Islet precursor cell (in vitro differentiated cells): ENCODE results near the gene DLEC1.

ENCODE experiments used
- DNase-seq: peaks from one replicate; pipeline ENCODE4 v3.0.0-alpha.2; 2018

Gene DLEC1

DNA sequence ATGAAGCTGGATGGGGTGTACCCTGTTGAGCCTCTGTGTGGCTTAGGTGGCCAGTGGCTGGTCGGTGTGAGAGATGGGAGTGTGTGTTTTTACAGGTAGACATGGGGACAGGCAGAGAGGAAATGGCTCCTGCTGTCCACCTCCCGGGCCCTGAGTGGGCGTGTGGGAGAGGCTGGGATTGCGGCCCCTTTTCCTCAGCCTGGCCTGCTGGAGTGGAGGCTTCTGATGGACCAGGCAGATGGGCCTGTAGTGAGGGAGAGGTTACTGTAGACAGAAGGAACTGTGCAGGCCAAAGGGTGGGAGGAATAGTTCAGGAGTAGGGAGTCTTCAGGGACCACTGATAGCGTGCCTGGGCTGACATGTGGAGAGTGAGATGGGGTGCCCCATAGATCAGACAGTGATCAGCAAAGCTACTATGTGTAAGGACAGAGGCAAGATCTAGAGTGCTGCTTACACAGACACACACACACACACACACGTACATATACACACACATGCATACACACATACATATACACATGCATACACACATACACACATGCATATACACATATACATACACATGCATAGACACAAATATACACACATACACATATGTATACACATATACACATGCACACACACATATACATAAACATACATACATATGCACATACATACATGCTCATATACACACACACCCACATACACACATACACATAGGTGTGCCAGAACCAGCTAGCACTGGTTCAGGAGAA, 71.5 kb downstream of the DLEC1 start:
- DNase-seq = peak; percentile 38

DNA sequence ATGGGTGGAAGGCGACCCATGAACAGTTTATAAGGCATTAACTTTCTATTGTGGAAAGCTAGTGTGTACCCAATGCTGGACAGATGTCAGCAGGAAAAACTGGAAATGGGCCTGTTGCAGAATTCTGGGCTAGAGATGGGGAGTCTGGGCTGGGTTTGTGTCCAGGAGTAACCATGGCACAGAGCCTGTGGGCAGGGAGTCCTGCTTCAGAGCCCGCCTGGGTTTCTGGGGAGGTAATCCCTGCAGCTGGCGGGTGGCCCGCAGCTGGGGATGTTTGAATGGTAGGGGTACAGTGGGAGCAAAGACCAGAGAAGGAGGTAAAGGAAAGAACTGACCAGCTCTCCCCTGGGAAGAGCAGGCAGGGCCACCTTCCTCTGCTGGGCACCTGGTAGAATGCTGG, 72.2 kb downstream of the DLEC1 start:
- DNase-seq = no peak

- DNase-seq = peak; percentile 47
Measured at GRCh38 chr3:38111696-38112377, 72.8 kb downstream of the DLEC1 start.

DNA sequence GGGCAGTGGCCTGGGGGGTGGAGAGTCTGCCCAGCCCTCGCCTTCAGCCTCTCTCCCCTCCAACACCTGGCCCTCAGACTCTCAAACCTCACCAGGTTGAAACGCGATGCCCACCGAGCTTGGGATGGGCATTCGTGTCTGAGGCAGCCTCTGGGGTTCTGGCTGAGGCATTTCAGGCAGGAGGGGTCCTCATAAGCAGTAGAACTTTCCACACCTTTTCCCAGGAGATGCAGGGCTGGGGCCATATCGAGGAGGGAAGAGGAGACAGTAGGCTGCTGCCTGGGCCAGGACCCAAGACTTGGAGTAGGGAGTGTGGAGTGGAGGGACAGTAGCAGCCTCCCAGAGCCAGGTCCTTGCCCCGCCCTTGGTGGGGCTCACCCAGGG, 73.4 kb downstream of the DLEC1 start:
- peak; percentile 42 for DNase-seq

DNA sequence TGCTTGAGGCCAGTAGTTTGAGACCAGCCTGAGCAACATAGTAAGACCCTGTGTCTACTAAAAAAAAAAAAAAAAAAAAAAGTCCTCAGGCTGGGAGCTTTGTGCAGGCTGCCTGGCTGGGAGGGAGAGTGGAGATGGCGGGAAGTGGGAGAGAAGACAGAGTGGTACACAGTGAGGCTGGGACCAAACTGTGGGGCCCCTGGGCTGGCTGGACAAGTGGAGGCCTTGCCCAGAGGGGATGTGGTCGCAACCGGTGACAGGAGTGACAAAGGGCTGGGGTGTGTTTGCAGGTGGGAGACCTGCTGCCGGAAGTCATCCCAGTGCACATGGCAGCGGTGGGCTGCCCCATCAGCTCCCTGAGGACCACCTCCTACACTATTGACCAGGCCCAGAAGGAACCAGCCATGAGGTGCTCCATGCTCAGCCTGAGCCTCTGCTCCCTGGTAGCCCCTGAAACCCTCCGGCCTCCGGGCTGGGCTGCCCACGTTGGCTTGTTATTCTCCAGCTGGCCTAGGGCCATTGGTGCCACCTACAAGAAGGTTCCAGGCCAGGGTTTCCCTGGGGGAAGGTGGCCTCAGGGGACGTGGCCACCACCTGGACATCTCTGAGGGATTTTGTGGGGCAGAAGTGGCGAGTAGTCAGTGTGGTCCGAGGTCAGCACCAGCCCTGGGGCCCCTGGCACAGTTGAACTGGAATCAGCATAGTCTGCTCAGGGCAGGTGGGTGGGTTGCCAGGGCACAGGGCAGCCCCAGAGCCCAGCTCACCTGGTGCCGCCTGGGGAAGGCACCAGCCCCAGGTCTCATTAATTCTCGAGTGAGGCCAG, 75.3 kb downstream of the DLEC1 start:
- DNase-seq = peak; percentile 45

DNA sequence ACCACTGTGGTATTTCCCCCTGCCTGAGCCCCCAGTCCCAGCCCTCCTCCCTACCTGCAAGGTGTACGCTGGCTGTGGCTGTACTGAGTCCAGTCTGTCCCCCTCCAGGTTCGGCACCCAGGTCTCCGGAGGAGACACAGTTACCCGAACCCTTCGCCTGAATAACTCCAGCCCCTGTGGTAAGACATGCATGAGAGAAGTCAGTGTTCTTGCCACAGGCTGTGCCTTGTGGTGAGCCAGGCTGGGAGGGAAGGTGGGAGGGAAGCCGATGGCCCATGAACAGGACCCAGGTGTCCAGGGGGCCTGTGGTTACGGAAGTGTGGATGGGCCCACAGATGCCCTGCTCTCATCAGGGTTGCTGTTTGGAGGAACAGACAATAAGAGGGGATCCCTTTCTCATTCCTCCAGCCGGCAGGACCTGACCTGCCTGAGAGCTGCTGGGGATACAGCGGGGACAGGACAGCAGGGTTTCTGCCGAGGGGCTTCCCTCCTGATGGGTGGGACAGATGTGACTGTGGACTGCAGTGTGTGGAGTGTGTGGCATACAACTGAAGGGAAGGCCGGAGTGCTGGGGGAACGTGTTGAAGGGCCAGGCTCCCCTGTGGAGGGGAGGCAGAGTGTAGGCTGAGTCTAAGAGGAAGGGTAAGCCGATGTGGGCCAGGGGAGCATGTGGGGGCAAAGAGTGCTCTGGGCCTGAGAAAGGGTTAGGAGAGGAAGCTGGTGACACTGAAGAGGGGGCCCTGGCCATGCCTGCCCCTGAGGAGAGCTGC, 76.1 kb downstream of the DLEC1 start:
- peak; percentile 52 for DNase-seq

DNA sequence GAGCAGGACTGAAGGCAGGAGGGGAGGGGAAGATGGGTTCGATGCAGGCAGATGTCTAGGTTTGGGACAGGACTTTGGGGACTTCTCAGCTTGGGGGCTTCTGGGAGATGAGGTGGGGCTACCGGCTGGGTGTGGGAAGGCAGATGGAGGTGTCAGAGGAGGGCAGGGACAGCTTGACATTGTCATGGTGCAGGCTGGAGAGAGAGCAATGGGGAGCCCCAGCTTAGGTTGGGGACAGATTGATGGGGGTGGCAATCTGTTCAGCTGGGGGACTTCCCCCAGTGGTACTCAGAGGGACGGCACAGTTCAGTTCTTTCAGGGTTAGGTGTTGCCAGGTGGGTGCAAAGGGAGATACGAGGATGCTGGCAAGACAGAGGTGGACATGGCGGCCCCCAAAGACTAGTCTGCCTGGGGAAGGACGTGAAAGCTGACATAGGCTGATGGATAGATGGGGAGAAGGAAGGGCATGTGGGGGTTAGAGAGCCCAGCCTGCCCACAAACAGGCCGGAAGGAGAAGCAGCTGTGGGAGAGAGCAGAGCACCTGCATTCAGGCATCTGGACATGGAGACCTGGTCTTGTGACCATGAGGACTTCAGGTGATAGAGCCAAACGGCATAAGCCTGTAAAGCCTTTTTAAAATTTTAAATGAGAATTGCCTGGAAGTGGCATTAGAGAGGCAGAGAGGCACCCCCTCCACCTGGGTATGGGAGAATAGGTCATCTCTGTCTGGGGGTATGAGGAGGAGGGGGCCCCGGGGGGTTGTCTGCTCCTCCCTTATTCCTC, 76.8 kb downstream of the DLEC1 start:
- peak; percentile 36 for DNase-seq

GRCh38 chr3:38116471-38117162, 77.6 kb downstream of the DLEC1 start:
- DNase-seq = peak; percentile 53

GRCh38 chr3:38117163-38117716, 78.2 kb downstream of the DLEC1 start:
- no peak for DNase-seq

DNA sequence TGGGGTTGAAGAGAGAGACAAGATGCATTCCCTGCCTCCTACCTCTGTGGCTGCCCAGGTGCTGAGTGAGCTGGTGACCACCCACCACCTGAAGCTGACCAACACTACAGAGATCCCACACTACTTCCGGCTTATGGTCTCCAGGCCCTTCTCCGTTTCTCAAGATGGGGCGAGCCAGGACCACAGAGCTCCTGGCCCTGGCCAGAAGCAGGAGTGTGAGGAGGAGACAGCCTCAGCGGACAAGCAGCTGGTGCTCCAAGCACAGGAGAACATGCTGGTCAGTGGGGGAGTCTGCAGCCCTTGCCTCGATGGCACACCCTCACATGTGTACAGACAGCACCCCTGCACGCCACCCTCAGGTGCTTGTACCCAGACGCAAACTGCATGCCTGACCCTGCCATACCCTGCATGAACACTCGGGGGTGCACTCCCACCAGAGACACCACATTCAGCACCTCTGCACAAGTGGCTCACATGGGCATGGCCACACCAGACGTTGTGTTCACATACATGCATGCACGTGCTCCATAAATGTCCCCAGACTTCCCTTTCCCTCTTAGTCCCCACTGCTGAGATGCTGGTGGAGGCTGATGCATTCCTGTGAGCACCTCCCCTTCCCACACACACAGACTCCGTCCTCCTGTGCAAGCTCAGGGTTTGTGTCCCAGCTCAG, 78.9 kb downstream of the DLEC1 start:
- DNase-seq = peak; percentile 81

- no peak for DNase-seq
Measured at GRCh38 chr3:38118421-38119247, 79.6 kb downstream of the DLEC1 start.

DNA sequence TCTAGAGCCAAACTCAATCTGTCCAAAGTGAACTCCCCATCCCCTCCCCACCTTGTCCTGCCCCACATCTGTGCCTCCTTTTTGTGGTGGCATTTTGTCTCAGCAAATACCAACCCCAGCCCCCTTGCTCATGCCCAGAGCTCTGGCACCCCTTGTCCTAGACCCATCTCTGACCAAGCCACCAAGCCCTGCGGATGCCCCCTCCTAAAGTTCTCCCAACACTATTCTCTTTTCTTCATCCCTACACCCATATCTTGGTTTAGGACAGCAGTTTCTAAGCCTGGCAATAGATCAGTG, 80.2 kb downstream of the DLEC1 start:
- peak; percentile 19 for DNase-seq

DNA sequence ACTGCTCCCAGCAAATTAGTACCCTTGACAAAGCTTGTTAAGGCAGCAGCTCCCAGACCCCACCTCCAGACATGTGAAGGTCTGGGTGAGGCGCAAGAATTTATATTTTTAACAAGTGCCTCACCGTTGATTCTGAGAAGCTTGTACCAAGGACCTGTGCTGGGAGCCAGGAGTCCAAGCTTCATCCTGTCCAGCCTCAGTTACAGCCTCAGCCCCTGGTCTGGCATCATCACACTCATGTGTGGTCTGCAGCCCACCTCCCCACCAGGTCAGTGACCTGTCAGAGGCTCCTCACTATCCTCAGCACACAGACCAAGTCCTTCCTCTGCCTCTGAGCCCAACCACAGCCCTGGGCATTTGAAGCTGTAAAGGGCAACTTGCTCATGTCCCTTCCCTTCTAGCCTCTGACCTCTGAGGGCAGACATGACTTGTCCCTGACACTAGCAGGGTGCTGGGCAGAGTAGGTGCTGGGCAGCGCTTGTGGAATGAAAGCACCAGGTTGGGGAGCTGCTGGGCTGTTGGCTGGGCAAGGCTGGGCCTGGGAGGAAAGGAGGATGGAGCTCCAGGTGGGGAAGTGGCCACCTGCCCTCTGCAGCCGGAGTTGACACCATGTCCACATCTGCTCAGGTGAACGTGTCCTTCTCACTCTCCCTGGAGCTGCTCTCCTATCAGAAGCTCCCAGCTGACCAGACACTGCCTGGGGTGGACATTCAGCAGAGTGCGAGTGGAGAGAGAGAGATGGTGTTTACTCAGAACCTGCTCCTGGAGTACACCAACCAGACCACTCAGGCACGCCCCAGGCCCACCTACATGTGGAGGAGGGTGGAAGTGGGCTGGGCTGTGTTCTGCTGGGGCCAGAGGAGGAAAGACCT, 81.0 kb downstream of the DLEC1 start:
- peak; percentile 48 for DNase-seq

DNA sequence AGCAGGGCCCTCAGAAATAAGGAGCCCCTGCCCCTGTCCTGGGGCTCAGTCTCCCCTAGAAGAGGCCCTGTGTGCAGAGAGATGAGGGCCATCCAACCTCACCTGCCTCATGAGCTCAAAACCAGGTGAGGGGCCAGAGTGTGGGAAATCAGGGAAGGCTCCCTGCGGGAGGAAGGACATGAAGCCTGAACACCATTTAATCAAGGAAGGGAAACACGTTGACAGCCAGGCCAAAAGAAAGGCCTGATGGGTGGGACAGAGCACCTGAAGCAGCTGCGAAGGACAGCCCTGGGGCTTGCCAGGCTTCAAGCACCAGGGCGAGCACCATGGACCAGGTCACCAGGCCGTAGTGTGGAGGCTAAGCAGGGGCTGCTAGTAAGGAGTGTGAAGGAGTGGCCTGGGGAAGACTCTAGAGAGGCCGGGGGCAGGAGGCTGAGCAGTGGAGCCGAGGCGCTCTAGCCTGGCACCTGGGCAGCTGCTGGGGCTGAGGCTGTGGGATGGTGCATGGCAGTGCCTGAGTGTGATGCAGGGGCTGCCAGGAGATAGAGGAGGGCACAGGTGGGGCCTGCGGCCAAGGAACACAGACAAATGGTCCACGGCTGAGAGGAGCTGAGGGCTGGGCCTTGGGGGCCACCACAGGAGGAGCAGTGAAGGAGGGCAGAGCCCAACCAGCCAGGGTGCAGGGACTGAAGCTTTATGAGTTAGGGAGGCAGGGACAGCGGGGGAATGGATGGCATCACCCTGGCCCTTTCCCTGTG, 81.9 kb downstream of the DLEC1 start:
- DNase-seq = peak; percentile 50

DNA sequence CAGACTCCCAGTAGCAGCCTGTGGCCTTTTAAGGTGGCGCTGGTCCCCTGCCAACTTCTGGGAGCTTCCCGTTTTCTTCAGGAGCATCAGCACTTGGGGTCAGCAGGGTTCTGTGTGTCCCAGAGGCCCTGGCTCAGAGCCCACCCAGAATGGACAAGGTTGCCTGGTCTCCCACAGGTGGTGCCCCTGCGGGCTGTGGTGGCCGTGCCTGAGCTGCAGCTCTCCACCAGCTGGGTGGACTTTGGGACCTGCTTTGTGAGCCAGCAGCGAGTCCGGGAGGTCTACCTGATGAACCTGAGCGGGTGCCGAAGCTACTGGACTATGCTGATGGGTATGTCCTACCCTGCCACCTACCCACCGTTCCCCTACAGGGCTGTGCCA, 82.4 kb downstream of the DLEC1 start:
- no peak for DNase-seq

GRCh38 chr3:38121832-38122461, 82.9 kb downstream of the DLEC1 start:
- no peak for DNase-seq

DNA sequence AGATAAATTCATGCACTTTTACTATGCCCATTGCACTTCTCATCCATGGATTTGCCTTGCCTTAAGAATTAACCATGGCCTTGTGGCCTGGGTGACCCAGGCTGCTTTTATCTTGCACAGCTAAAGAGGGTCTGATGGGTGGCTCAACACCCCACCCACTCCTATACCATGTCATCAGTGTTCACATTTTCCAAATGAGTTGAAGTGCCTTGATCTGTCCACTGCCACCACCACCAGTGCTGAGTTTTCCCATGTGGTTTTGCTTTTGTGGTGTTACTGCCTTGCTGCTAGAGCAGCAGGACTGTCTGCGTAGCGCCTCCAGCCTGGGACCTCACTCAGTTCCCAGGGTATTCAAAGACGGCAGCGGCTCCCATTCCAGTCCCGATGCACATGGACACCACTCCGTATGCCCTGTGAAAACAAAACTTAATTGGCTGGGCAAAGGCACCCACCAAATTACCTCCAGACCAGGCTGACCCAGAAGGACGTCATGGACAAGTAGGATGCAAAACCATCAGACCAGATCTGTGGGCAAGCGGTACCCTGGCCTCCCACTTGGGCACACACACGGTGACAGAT, 83.8 kb downstream of the DLEC1 start:
- DNase-seq = no peak
